Inflammatory macrophage treated with lipopolysaccharide for 4 hours (primary cell): Measurements from ENCODE around the gene TMEM52B.

Experiments used
- DNase-seq: peaks from one replicate; pipeline ENCODE4 v3.0.0-alpha.2; 2020

TMEM52B gene

DNA sequence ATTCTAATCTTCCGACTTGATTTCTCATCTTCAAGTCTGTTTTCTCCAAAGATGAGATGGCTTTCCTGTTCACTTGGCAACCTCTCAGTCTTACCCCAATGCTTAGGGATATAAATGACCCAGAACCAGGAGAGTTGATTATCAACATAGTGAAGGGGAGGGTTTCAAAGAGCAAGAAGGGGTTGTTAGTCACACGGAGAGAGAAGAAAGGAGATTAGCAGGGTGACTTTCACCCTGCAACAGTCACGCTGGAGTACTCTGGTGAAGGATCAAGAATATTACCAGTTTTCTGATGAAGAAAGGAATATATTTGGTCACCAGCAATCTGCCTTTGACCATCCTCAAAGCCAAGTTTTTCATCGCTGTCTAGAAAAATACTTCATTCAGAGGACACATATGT is at the start of gene TMEM52B:
TSS of gene TMEM52B (plus strand) at position 212 of the 400 bp plus-strand sequence. CDS start 543 bp downstream, outside the sequence.
- no peak for DNase-seq

DNA sequence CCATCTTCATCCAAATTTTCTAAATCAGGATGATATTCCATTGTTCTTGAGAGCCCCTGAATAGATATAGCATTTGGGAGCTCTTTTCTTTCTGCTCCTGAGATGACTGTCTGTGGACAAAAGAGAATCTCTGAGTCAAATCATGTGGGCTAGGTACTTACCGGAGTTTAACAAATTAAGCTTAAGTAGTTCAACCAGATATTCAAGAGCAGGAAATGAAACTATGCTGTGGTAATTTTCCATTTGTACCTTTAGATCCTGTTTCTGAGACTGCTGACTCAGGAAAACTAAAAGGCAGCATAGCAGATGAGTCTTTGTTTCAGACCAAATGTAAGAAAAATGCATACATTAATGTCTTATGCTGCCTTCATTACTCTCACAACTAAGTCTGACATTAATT is 48.8 kb upstream of the TMEM52B start, which contains the start of gene CLEC7A:
TSS of gene CLEC7A (minus strand) at position 158 of the 400 bp plus-strand sequence. CDS start at position 41, 117 bp downstream.
- DNase-seq: peak; percentile 92

DNA sequence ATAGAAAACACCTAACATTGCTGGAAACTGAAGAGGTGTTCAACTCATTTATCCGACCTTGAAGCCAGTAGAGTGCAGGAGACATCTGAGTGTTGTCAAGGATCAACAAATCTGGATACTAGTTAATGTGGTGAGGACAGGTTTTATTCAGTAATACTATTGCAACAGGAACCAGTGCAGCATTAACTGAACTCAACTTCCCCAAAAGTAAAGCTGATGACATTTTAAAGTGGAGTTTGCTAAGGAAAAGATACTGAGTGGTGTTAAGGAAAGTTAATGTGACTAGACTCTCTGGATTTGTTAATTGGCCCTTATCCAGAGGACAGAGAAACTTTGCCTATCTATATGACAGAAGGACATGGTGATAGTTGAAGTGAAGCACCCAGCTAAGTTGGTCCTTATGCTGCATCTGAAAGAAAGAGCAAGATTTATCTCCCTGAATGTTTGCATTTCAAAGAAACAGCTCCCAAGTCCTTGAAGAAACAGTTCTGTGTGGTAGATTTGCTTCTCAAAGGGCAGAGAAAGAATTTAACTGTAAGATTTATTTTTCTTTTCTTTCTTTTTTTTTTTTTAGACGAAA is 47.6 kb upstream of the TMEM52B start:
- DNase-seq: peak; percentile 89

DNA sequence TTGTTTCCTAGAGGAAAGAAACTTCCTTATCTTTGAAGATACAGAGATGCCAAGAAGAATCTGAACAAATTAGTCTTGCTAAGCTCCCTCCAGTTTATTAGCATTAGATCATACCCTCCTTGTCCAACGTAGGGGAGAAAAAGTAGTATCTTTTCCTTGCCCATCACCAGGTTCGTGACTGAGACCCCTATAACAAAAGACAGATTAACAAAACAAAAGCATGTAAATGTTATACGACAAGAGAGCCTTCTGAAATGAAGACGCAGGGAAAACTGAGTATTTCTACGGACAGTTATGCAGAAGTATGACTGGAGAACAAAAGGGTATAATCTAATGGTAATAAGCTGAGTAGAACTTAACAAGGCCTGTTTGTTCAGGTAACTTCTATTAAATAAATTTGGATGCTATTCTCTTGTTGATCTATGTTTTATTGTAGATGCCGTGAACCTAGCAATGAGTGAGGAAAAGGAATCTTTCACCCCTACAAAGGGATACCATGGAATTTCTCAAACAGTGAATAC is 45.9 kb upstream of the TMEM52B start:
- no peak for DNase-seq

DNA sequence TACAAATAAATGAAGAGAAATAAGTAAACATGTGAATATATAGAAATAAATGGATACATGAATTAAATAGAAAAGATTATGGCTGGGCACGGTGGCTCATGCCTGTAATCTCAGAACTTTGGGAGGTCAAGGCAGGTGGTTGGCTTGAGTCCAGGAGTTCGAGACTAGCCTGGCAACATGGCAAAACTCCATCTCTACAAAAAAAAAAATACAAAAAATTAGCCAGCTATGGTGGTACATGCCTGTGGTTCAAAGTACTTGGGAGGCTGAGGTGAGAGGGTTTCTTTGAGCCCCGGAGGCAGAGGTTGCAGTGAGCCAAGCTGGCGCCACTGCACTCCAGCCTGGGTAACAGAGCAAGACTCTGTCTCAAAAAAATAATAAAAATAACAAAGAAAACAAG is 43.7 kb upstream of the TMEM52B start:
- DNase-seq: no peak

DNA sequence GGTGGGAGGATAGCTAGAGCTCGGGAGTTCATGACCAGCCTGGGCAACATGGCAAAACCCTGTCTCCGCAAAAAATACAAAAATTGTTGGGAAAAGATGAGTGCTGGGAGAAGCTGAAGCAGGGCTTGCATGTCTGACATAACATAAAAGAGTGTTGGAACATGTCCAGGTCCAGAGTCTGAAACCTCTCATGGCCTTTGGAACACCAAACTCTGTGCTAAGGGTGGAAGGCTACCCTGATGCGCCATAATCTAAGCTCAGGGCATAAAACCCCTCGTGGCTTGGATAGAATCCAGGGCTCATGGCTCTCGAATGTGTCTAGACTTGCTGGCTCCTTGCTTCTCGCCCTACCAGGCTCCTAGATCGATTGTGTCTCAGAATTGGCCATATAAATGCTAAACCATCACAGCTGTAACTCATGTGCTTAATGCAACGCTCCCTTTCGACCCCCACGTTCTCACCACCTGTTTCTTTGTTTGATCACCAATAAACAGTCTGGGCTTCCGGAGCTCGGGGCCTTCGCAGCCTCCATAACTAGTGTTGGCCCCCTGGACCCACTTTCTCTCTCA is 42.1 kb upstream of the TMEM52B start:
- no peak for DNase-seq

DNA sequence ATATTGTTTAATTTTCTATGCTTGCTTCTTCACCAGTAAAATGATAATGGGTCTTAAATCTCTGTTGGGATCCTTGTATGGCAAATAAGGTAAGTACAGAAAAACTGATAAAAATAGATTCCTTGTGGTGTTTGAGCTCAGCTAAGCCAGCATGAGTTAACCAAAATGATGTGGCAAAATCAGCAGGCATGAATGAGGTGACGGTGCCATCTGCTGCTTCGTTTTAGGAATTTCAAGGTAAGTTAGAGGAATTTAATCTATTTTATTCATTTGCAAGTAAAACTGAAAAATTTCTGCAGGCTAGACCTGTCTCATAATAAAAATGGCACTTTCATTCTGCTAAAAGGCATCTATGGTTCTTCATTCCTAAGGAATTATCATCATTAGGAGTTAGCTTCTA is 38.8 kb upstream of the TMEM52B start:
- DNase-seq: peak; percentile 75

DNA sequence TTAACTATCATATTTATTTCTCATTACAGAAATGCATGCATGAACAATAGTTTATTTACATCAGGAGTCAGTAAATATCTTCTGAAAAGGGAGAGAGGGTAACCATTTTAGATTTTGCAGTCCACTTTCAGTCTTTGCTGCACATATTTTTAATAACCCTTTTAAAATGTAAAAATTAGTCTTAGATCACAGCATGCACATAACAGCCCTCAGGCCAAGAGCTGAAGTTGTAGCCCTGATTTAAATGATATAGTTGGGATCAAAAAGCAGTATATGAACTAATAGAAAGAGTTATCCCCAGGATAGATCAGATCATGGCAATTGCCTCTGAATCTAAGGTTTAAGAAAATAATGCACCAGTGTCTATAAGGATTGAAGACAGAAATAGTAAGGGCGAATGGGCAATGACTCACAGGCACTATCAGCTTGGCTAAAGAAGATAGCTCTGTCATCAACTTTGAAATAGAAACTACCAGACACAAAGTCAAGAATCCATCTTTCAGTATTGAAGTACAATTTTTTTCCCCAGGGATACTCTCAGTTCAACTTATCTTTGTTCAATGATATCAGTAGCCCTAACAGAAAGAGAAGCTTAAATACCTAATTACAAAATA is 35.7 kb upstream of the TMEM52B start:
- DNase-seq: peak; percentile 78

DNA sequence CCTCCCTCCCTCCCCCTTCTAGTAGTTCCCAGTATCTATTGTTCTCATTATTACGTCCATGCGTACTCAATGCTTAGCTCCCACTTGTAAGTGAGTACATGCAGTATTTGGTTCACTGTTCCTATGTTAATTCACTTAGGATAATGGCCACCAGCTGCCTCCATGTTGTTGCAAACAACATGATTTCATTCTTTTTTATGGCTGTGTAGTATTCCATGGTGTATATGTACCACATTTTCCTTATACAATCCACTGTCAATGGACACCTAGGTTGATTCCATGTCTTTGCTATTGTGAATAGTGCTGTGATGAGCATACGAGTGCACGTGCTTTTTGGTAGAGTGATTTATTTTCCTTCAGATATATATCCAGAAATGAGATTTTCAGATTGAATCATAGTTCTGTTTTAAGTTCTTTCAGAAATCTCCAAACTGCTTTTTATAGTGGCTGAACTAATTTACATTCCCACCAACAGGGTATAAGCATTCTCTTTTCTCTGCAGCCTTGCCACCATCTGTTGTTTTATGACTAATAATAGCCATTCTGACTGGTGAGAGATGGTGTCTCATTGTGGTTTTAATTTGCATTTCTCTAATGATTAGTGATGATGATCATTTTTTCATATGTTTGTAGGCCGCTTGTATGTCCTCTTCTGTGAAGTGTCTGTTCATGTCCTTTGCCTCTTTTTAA is 31.0 kb upstream of the TMEM52B start:
- DNase-seq: no peak

DNA sequence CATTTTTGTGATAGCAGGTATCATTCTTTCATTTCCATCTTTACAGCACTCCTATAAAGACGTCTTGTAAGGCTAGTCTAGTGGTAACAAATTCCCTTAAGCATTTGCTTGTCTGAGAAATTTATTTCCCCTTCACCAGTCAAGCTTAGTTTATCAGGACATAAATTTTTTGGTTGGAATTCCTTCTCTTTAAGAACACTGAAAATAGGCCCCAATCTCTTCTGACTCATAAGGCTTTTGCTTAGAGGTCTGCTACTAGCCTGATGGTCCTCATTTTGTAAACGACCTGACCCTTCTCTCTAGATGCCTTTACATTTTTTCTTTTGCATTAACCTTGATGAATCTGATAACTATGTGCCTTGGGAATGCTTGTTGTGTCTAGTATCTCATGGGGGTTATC is 27.2 kb upstream of the TMEM52B start:
- no peak for DNase-seq

DNA sequence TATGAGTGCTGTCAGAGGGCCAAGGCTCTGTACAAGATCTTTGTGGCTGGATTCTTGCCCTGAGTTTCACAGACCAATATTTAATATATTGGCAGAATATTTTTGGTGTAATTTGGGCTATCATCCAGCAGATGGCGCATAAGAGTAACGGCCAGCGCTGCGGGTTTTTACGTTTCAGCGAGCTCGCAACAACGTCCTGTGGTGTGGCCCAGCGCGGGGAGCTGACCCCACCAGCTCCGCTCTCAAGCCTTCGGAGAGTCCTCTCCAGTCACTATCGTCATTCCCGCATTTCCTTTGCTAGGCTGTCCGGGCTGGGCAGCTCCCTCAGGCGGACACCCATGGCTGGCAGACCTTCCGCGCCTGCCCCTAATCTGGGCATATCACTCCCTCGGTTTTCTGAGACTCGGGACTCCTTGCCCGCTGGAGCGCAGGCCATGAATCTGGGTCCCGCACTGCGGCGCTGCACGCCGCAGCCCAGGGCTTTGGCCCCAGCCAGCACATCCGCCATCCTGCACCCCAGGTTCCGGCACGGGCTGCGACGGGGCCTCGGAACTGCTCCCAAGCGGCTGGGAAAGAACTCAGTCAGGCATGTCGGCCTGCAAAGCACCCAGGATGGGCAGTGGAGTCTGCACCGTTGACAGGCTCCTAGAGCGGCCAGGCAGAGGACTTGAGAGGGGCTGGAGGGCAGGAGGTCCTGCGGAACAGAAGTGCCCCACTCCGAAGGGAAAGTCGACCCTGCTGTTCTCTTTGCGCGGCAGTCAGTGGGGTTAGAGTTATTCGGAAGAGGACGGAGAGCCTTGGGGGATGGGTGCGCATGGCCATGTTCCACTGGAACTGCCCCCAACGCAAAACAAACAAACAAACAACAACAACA is 25.3 kb upstream of the TMEM52B start:
- DNase-seq: peak; percentile 71

DNA sequence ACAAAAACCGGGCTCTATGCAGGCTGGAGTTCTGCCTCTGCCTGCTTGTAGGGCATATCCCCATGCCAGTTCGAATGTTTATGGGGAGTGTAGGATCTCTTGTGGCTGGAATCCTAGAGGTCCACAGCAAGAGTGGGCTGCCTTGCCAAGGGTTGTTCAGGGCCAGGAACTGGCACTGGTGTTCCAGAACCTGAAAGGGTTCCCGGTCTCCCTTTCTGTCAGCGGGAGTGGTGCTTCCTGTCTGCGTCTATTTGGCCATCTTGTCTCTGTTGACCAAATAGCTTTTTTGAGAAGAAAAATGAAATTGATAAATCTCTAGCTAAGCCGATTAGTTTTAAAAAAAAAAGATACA is 24.7 kb upstream of the TMEM52B start:
- DNase-seq: no peak

DNA sequence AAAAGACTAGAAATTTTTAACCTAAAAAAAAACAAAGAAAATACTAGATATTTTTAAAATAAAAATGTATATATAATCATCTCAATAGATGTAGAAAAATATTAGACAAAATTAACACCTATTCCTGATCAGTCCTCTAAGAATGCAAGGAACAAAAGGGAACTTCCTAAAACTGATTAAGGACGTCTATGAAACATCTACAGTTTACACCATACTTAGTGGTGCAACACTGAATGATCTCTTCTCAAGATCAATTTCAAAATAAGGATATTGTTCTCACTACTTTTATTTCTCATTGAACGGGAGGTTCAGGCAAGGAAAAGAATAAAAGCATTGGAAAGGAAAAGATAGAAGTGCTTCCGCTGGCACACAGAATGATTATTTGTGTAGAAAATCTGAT is 22.9 kb upstream of the TMEM52B start:
- DNase-seq: peak; percentile 81

DNA sequence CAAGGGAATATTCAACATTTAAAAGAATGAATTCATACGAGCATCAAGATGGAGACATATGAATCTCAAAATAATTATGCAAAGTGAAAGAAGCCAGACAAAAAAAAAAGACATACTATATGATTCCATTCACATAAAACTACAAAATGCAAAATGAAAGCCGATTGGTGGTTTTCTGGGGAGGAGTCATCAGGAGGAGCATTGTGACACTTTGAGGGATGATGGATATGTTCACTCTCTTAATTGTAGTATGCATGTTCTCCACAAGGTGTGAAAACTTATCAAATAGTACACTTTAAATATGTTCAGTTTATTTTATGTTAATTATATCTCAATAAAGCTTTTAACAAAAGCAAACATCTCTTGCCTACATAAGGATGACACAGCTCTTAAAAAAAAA is 20.4 kb upstream of the TMEM52B start:
- peak; percentile 62 for DNase-seq

DNA sequence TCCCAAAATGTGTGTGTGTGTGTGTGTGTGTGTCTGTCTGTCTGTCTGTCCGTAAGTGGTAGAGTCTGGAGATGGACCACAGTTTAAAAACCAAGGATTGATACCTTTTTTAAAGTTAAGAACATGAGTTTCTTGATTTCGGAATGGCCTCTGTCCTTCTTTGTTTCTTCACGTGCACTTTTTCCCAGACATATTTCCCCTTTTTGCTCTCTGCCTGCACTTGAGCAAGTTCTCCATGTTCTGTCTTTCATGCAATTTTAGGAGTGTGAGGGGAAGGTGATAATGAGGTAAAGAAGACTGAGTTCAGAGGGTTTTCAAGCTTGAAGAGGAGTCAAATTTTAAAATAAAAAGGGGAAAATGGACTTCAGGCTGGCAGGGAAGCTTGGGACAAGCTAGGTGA is 19.6 kb upstream of the TMEM52B start:
- DNase-seq: peak; percentile 68

DNA sequence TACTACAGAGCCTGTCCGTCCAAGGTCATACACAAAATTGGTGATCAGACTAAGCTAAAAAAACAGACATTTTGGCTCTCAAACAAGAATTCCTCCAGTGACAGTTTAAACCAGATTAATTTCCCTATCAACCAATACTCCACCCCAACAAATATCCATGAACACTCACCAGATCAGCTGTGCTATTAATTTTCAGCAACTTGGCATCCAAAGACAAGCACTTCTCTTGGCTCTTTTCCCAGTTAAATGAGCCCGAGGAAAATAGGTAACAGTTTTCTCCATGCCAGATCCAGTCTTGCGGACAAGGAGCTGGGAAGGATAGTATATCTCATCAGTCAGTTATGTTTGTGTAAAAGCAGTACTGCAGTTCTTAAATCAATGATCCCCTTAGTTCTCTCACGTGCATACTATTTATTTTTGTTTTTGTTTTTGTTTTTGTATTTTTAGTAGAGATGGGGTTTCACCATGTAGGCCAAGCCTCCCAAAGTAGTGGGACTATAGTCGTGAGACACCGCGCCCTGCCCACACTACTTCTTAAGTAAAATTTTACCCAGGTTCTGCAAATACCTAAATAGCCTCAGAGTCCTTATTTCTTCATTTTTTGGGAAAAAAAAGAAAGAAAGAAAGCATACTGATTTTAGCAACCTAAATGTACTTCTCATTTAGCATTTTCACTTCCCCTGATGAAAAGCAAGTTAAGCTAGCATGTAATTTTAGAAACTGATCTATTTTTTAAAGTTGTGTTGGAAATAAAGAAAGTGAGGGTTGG is 18.0 kb upstream of the TMEM52B start:
- DNase-seq: peak; percentile 80

DNA sequence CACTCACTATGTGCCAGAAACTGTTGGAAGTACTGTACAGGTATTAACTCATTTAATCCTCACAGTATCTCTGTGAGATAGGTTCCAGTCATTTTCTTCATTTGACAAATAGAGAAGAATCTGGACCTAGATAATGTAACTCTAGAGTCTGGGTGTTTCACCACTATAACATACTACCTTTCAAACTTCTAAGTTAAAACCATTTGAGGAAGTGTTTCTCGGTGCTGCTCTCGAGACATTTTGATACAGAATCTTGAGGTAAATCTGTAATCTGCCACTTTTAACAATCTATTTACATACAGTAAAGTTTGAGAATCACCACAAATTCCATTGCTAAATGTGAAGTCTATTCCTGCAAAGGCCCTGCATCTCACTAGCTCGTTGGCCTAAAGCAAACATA is 15.7 kb upstream of the TMEM52B start:
- DNase-seq: no peak

DNA sequence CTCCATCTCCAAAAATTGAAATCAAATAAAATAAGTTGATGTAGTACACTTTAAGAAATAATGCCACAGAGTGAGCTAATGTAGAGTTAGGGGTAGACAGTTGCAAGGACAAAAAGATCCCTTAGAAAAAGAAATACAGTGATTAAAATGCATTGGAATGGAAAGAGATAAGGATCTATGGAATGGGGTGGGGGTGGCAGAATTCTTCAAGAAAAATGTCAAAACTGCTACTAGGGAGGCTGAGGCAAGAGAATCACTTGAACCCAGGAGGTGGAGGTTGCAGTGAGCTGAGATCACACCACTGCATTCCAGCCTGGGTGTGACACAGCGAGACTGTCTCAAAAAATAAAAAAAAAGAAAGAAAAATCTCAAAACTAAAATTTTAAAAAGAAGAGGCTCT is 13.4 kb upstream of the TMEM52B start:
- DNase-seq: no peak

DNA sequence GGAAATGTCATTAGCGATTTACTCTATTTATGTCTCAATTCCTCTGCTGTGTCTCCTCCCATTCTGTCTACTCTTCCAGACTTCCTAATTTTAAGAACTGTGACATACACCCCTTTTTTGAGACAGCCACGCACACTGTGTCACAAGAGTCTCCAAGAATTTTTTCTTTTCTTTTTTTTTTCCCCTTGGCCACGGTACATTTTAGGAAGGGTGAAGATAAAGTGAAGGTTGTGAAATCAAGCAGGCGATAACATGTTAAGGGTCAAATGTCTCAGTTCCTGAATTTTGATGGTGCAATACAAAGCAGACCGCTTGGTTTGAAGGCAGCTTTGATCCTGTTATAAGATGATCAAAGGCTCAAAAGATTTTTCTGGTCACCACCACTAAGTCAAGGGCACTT is 11.2 kb upstream of the TMEM52B start:
- peak; percentile 95 for DNase-seq

DNA sequence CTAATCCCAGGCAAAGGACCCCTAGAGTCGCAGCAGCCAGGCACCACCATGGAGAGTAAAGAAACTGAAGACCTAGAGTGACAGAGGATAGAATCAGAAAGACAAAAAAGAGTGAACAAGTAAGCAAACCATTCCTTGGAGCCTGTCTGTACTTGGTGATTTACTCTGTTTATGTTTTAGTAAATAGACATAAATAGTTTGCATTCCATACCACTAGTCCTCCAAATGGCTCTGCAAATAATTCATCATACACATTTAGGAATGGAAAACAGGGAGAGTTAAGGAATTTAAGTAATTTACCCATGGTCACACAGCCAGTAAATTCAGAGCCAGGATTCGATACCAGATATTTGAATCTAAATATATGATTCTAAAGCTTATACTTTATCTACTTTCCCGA is 9.7 kb upstream of the TMEM52B start:
- DNase-seq: no peak

DNA sequence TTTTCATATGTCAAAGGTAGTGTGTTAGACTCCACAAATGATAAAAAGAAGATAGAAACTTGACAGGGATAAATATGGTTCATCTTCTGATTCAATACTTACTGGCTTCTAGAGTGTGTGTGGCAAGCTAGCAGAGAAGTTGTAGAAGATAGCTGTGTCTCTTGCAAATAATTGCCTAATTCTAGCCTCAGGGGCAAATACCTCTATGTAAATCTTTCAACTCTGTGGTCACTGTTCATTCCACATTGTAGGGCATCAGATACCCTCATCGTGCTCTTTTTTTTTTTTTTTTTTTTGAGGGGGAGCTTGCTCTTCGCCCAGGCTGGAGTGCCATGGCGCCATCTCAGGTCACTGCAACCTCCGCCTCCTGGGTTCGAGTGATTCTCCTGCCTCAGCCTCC is 8.6 kb upstream of the TMEM52B start:
- DNase-seq: peak; percentile 49
